Astrocyte (in vitro differentiated cells and primary cell): ENCODE results near the gene ZEB1. TPM values are rescaled to one million over a fixed set of nuclear protein-coding genes. Genes with fewer than 3 reads are reported as not detected.

Experiments
- DNase-seq: peaks from one replicate; pipeline ENCODE4 v3.0.0-alpha.2; 2010; ENCODE audit warnings: low read depth
- FAIRE-seq: peaks from 2 replicates; lab custom pipeline; 2011; peaks lifted over from hg19 to GRCh38; lab: Jason Lieb, UNC
- H2AFZ ChIP-seq: 2 replicates; pipeline ENCODE4 v1.6.0; 2012; ENCODE audit warnings: low read depth, low read length, inconsistent platforms
- H3K27ac ChIP-seq: 2 replicates; pipeline ENCODE4 v1.5.1; 2011; ENCODE audit warnings: low read depth, low read length, inconsistent platforms
- H3K27me3 ChIP-seq: 2 replicates; pipeline ENCODE4 v1.6.0; 2011; ENCODE audit warnings: low read length, inconsistent platforms; ENCODE audit not compliant: insufficient read depth
- H3K36me3 ChIP-seq: 2 replicates; pipeline ENCODE4 v1.5.1; 2011; ENCODE audit warnings: low read length, inconsistent platforms; ENCODE audit not compliant: insufficient read depth
- H3K4me1 ChIP-seq: 2 replicates; pipeline ENCODE4 v1.5.1; 2011; ENCODE audit warnings: low read length, inconsistent platforms; ENCODE audit not compliant: insufficient read depth
- H3K4me2 ChIP-seq: 2 replicates; pipeline ENCODE4 v1.6.0; 2012; ENCODE audit warnings: low read length, inconsistent platforms
- H3K4me3 ChIP-seq: 2 replicates; pipeline ENCODE4 v1.5.1; 2011; ENCODE audit warnings: low read depth, mild to moderate bottlenecking, low read length, inconsistent platforms; ENCODE audit not compliant: insufficient read depth
- H3K79me2 ChIP-seq: 2 replicates; pipeline ENCODE4 v1.6.0; 2012; ENCODE audit warnings: mild to moderate bottlenecking, low read length, inconsistent platforms; ENCODE audit not compliant: insufficient read depth
- H3K9ac ChIP-seq: 2 replicates; pipeline ENCODE4 v1.6.0; 2012; ENCODE audit warnings: mild to moderate bottlenecking, low read length, inconsistent platforms
- H3K9me3 ChIP-seq: 2 replicates; pipeline ENCODE4 v1.5.1; 2012; ENCODE audit warnings: low read depth, mild to moderate bottlenecking, low read length, inconsistent platforms; ENCODE audit not compliant: insufficient read depth
- H4K20me1 ChIP-seq: 2 replicates; pipeline ENCODE4 v1.6.0; 2012; ENCODE audit warnings: low read length, inconsistent platforms; ENCODE audit not compliant: insufficient read depth
- H3K27ac Mint-ChIP-seq: one replicate; pipeline ENCODE4 v1.8.0; 2021; ENCODE audit warnings: mild to moderate bottlenecking, mixed read lengths; ENCODE audit not compliant: unreplicated experiment
- H3K27me3 Mint-ChIP-seq: one replicate; pipeline ENCODE4 v1.8.0; 2021; ENCODE audit warnings: low read depth, mixed read lengths; ENCODE audit not compliant: unreplicated experiment
- H3K36me3 Mint-ChIP-seq: one replicate; pipeline ENCODE4 v1.8.0; 2021; ENCODE audit warnings: low read depth, mixed read lengths; ENCODE audit not compliant: unreplicated experiment
- H3K4me1 Mint-ChIP-seq: one replicate; pipeline ENCODE4 v1.8.0; 2021; ENCODE audit warnings: low read depth, mixed read lengths; ENCODE audit not compliant: unreplicated experiment
- H3K4me3 Mint-ChIP-seq: one replicate; pipeline ENCODE4 v1.8.0; 2021; ENCODE audit warnings: mild to moderate bottlenecking, moderate library complexity, mixed read lengths; ENCODE audit not compliant: unreplicated experiment
- H3K9me3 Mint-ChIP-seq: one replicate; pipeline ENCODE4 v1.8.0; 2021; ENCODE audit warnings: mild to moderate bottlenecking, mixed read lengths; ENCODE audit not compliant: unreplicated experiment
- CTCF ChIP-seq: IDR thresholded peaks from 2 replicates; pipeline ENCODE4 v1.5.1; 2011; ENCODE audit warnings: low read depth, mild to moderate bottlenecking, inconsistent platforms, low read length, moderate library complexity; ENCODE audit not compliant: insufficient read depth
- EZH2 ChIP-seq: IDR thresholded peaks from 2 replicates; pipeline ENCODE4 v1.6.1; 2012; ENCODE audit warnings: mild to moderate bottlenecking, low read length, inconsistent platforms; ENCODE audit not compliant: insufficient read depth
- total RNA-seq: library from RNA; stranded (reverse); gene quantifications from 2 replicates; pipeline ENCODE4 v1.2.1, GENCODE V29; 2021

The ZEB1 gene
- total RNA-seq, 1 donor from 2014 or later, result 37.2 TPM

GRCh38 chr10:31317652-31318381 is 1.2 kb upstream of the ZEB1 start:
- H3K9me3 ChIP-seq, result no peaks in the 10 kb centered on the region
- Mint-ChIP-seq H3K27ac (peak overlapping the region; percentile 91), H3K4me1 (peaks cover 28% of the 10 kb centered on the region), H3K9me3 (no peaks in the 10 kb centered on the region), H3K4me3 (peak overlapping the region; percentile 98), H3K36me3 (no peaks in the 10 kb centered on the region), H3K27me3 (no peaks in the 10 kb centered on the region)
- no peaks in the 10 kb centered on the region for H3K27me3 ChIP-seq
- H3K36me3 ChIP-seq, result no peaks in the 10 kb centered on the region
- DNase-seq (no peak), FAIRE-seq (no peak)
- H4K20me1 ChIP-seq, result peaks cover 19% of the 10 kb centered on the region
- H3K4me2 ChIP-seq, result peak overlapping the region; percentile 90
- H2AFZ ChIP-seq, result peak overlapping the region; percentile 81
- H3K4me1 ChIP-seq, result peaks cover 36% of the 10 kb centered on the region
- TF ChIP-seq EZH2 (no peak), CTCF (no peak)
- peaks cover 58% of the 10 kb centered on the region for H3K79me2 ChIP-seq
- peak overlapping the region; percentile 95 for H3K27ac ChIP-seq
- peak overlapping the region; percentile 95 for H3K9ac ChIP-seq
- H3K4me3 ChIP-seq, result peak overlapping the region; percentile 92

- H3K79me2 ChIP-seq, result peaks cover 64% of the 10 kb centered on the region
- H3K4me3 Mint-ChIP-seq, result peak overlapping the region; percentile 98
- peak overlapping the region; percentile 95 for H3K9ac ChIP-seq
- no peaks in the 10 kb centered on the region for H3K9me3 Mint-ChIP-seq
- peak overlapping the region; percentile 95 for H3K27ac ChIP-seq
- no peaks in the 10 kb centered on the region for H3K27me3 Mint-ChIP-seq
- H4K20me1 ChIP-seq, result peaks cover 24% of the 10 kb centered on the region
- H3K36me3 Mint-ChIP-seq, result no peaks in the 10 kb centered on the region
- FAIRE-seq, result peak; percentile 64
- no peaks in the 10 kb centered on the region for H3K27me3 ChIP-seq
- peak overlapping the region; percentile 81 for H2AFZ ChIP-seq
- no peaks in the 10 kb centered on the region for H3K36me3 ChIP-seq
- H3K4me3 ChIP-seq, result peak overlapping the region; percentile 92
- peak overlapping the region; percentile 91 for H3K27ac Mint-ChIP-seq
- no peak for TF ChIP-seq EZH2
- no peak for TF ChIP-seq CTCF
- no peaks in the 10 kb centered on the region for H3K9me3 ChIP-seq
- peaks cover 36% of the 10 kb centered on the region for H3K4me1 ChIP-seq
- peaks cover 28% of the 10 kb centered on the region for H3K4me1 Mint-ChIP-seq
- DNase-seq, result peak; percentile 79
- peak overlapping the region; percentile 90 for H3K4me2 ChIP-seq
These were observed 598 bp upstream of the ZEB1 start for GRCh38 chr10:31318382-31318853.
